ENCODE results near the gene JADE2. TPM values are rescaled to one million over a fixed set of nuclear protein-coding genes. Genes with fewer than 3 reads are reported as not detected.

JADE2 gene
- total and polyA plus RNA-seq, 2 donors (not counting 3 experiments of a cell fraction or from before 2014, with no cell fraction given): 11.6 to 31.1 TPM

GRCh38 chr5:134477462-134478245, 47.8 kb upstream of the JADE2 start:
- dilution Hi-C loops (cut with MboI; ENCODE audit: extremely low pct_ligation_motif_present, low sequenced_read_pairs) (no loop called here), intact Hi-C loops (cut with micrococcal nuclease) (no loop called here)
- TF ChIP-seq GATA2 (IDR thresholded peaks at IDR 0.05; ENCODE audit: insufficient read depth, insufficient read length, low read depth, low read length) (no peak), FOS (IDR thresholded peaks at IDR 0.05; ENCODE audit: borderline replicate concordance, insufficient read depth, low read length) (no peak), EZH2 (IDR thresholded peaks at IDR 0.05; ENCODE audit: borderline replicate concordance, low read depth, low read length, severe bottlenecking) (no peak), MYC (IDR thresholded peaks at IDR 0.05; ENCODE audit: low read depth, low read length) (no peak), POLR2AphosphoS5 (IDR thresholded peaks at IDR 0.05; ENCODE audit: insufficient read depth, low read depth, low read length) (no peak), JUN (IDR thresholded peaks at IDR 0.05; ENCODE audit: borderline replicate concordance, insufficient read depth, insufficient read length, low read depth) (no peak), POLR2A (IDR thresholded peaks at IDR 0.05; ENCODE audit: low read depth, low read length) (no peak), MAX (IDR thresholded peaks at IDR 0.05; ENCODE audit: insufficient read depth, insufficient read length) (no peak)
- TF ChIP-seq, protein P1, sequence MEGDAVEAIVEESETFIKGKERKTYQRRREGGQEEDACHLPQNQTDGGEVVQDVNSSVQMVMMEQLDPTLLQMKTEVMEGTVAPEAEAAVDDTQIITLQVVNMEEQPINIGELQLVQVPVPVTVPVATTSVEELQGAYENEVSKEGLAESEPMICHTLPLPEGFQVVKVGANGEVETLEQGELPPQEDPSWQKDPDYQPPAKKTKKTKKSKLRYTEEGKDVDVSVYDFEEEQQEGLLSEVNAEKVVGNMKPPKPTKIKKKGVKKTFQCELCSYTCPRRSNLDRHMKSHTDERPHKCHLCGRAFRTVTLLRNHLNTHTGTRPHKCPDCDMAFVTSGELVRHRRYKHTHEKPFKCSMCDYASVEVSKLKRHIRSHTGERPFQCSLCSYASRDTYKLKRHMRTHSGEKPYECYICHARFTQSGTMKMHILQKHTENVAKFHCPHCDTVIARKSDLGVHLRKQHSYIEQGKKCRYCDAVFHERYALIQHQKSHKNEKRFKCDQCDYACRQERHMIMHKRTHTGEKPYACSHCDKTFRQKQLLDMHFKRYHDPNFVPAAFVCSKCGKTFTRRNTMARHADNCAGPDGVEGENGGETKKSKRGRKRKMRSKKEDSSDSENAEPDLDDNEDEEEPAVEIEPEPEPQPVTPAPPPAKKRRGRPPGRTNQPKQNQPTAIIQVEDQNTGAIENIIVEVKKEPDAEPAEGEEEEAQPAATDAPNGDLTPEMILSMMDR (IDR thresholded peaks at IDR 0.05; ENCODE audit: extremely low read depth in 1 of 2, insufficient read depth in 1 of 2, low read depth in 1 of 2, low read length in 2 of 2): no peak
- H3K4me2 ChIP-seq (ENCODE audit: insufficient read depth, low read length): no peak overlapping the region
- no peaks in the 10 kb centered on the region for H3K9me3 ChIP-seq (replicated peaks; ENCODE audit: control insufficient read depth, insufficient read depth, low read length)
- no TSS peak for BruUV-seq (replicated peaks)
- no peaks in the 10 kb centered on the region for H3K4me1 ChIP-seq (ENCODE audit: control insufficient read depth, extremely low read depth, insufficient read depth, low read length)
- no peaks in the 10 kb centered on the region for H3K79me2 ChIP-seq (ENCODE audit: control insufficient read depth, insufficient read depth, low read length)
- H2AFZ ChIP-seq (ENCODE audit: low read depth, low read length): no peak overlapping the region
- no peaks in the 10 kb centered on the region for H3K9me1 ChIP-seq (replicated peaks; ENCODE audit: control insufficient read depth, extremely low read depth, insufficient read depth, low read length)
- no peaks in the 10 kb centered on the region for H3K27me3 ChIP-seq (ENCODE audit: control insufficient read depth in 2 of 2, insufficient read depth in 2 of 2, low read length in 2 of 2)
- no peaks in the 10 kb centered on the region for H4K20me1 ChIP-seq (replicated peaks; ENCODE audit: control insufficient read depth, extremely low read depth, insufficient read depth, low read length)
- no peak overlapping the region for H3K4me3 ChIP-seq (replicated peaks in 1 of 3; ENCODE audit: insufficient read depth in 1 of 3, low read depth in 1 of 3, low read length in 3 of 3)
- ChIA-PET CTCF (interaction anchor here (0.5 to 1.6 kb wide), 4 partner anchors 9 to 97 kb away, joined by 3 to 5 read pairs (median 3); no protein-coding TSS in a partner anchor), POLR2A (no interaction called here)
- DNase-seq (ENCODE audit: low read depth, low spot score) (no peak), FAIRE-seq (no peak)
- no peak overlapping the region for H3K9ac ChIP-seq (replicated peaks; ENCODE audit: extremely low read depth, insufficient read depth, low read length)
- no peak overlapping the region for H3K27ac ChIP-seq (ENCODE audit: insufficient read depth, low read depth, low read length)
- H3K36me3 ChIP-seq (ENCODE audit: control insufficient read depth in 2 of 2, extremely low read depth in 1 of 2, insufficient read depth in 2 of 2, low read length in 2 of 2): no peaks in the 10 kb centered on the region
